HepG2 (cell line): ENCODE data around the gene ZNF586. TPM values are rescaled to one million over a fixed set of nuclear protein-coding genes. Genes with fewer than 3 reads are reported as not detected.

Experiments
- FOXC1 ChIP-seq: sonication (generic); formaldehyde crosslinking; IDR thresholded peaks from 2 replicates; pipeline ENCODE4 v1.8.0; 2022; ENCODE audit warnings: mild to moderate bottlenecking, missing genetic modification reagents, borderline replicate concordance
- LCORL ChIP-seq, 2 experiments: fragments of 450-650 bp in 1 of 2; sonication (generic) in 1 of 2; formaldehyde crosslinking in 1 of 2; IDR thresholded peaks; 2 replicates each; pipeline versions ENCODE4 v1.5.0 to v1.6.1; 2017 to 2020; ENCODE audit warnings: antibody characterized with exemption in 1 of 2, missing genetic modification reagents in 1 of 2
- MAF1 ChIP-seq: sonication (generic); formaldehyde crosslinking; IDR thresholded peaks from 2 replicates; pipeline ENCODE4 v1.5.0; 2020; ENCODE audit warnings: missing genetic modification reagents, borderline replicate concordance
- NFAT5 ChIP-seq: sonication (generic); formaldehyde crosslinking; IDR thresholded peaks from 2 replicates; pipeline ENCODE4 v1.4.0; 2020; ENCODE audit warnings: missing genetic modification reagents
- ONECUT2 ChIP-seq: sonication (generic); formaldehyde crosslinking; IDR thresholded peaks from 2 replicates; pipeline ENCODE4 v1.4.0; 2020; ENCODE audit warnings: missing genetic modification reagents
- PHF5A ChIP-seq: IDR thresholded peaks from one replicate; pipeline ENCODE4 v1.6.1; 2018; ENCODE audit warnings: low read depth, missing genetic modification reagents; ENCODE audit not compliant: unreplicated experiment
- REXO4 ChIP-seq: sonication (generic); formaldehyde crosslinking; IDR thresholded peaks from 2 replicates; pipeline ENCODE4 v1.8.0; 2022; ENCODE audit warnings: missing genetic modification reagents, mild to moderate bottlenecking, borderline replicate concordance
- SALL1 ChIP-seq: sonication (generic); formaldehyde crosslinking; IDR thresholded peaks from 2 replicates; pipeline ENCODE4 v1.8.0; 2022; ENCODE audit warnings: mild to moderate bottlenecking, missing genetic modification reagents
- STAT6 ChIP-seq: sonication (generic); formaldehyde crosslinking; IDR thresholded peaks from 2 replicates; pipeline ENCODE4 v1.4.0; 2020; ENCODE audit warnings: missing genetic modification reagents, mild to moderate bottlenecking, borderline replicate concordance
- ZMYM3 ChIP-seq: sonication (generic); formaldehyde crosslinking; IDR thresholded peaks from 2 replicates; pipeline ENCODE4 v1.5.1; 2020; ENCODE audit warnings: mild to moderate bottlenecking, missing genetic modification reagents
- ZNF180 ChIP-seq: sonication (generic); formaldehyde crosslinking; IDR thresholded peaks from 2 replicates; pipeline ENCODE4 v1.4.0; 2020; ENCODE audit warnings: low read depth, missing genetic modification reagents, borderline replicate concordance
- ZNF24 ChIP-seq: fragments of 450-650 bp; IDR thresholded peaks from 2 replicates; pipeline ENCODE4 v1.6.1; 2017; ENCODE audit warnings: antibody characterized with exemption, mild to moderate bottlenecking
- ZNF260 ChIP-seq: sonication (generic); formaldehyde crosslinking; IDR thresholded peaks from 2 replicates; pipeline ENCODE4 v1.4.0; 2020; ENCODE audit warnings: missing genetic modification reagents, low read depth, mild to moderate bottlenecking, borderline replicate concordance
- ZNF367 ChIP-seq: sonication (generic); formaldehyde crosslinking; IDR thresholded peaks from 2 replicates; pipeline ENCODE4 v1.4.0; 2020; ENCODE audit warnings: missing genetic modification reagents, borderline replicate concordance
- ZNF569 ChIP-seq: sonication (generic); formaldehyde crosslinking; IDR thresholded peaks from 2 replicates; pipeline ENCODE4 v1.5.0; 2020; ENCODE audit warnings: mild to moderate bottlenecking, missing genetic modification reagents, moderate library complexity, borderline replicate concordance
- ZNF616 ChIP-seq: sonication (generic); formaldehyde crosslinking; IDR thresholded peaks from 2 replicates; pipeline ENCODE4 v1.5.0; 2020; ENCODE audit warnings: low read depth, mild to moderate bottlenecking, missing genetic modification reagents
- ZSCAN29 ChIP-seq: sonication (generic); formaldehyde crosslinking; conservative IDR thresholded peaks from 2 replicates; pipeline ENCODE4 v1.4.0; 2020; ENCODE audit warnings: mild to moderate bottlenecking, missing genetic modification reagents
- polyA plus RNA-seq, 8 experiments: library from polyadenylated mRNA; depleted of rRNA in 3 of 8; stranded (reverse) in 7 of 8; unstranded in 1 of 8; fragments of >200 nt; fragmentation: Illumina TruSeq in 4 of 8; extraction: Trizol in 4 of 8; gene quantifications; 2 replicates each; pipeline versions ENCODE4 v1.2.1 to v1.2.3, GENCODE V29; 2011 to 2016; ENCODE audit warnings: low read depth in 4 of 8, missing spikeins in 1 of 8, mixed read lengths in 1 of 8; ENCODE audit not compliant: insufficient read depth in 1 of 8
- total RNA-seq, 5 experiments: library from RNA; depleted of rRNA; stranded (reverse); fragments of >200 nt; fragmentation: Illumina TruSeq; extraction: Trizol; gene quantifications; 2 replicates each; pipeline ENCODE4 v1.2.3, GENCODE V29; 2016; ENCODE audit warnings: low read depth in 1 of 5
- TF ChIP-seq, protein P1 (sequence below): sonication (generic); formaldehyde crosslinking; IDR thresholded peaks from 2 replicates; pipeline ENCODE4; 2020; ENCODE audit warnings: missing genetic modification reagents, mild to moderate bottlenecking, borderline replicate concordance

The ZNF586 gene
- total and polyA plus RNA-seq, 2 of the 13 experiments (the other 11 are each of a cell fraction or from before 2014, with no cell fraction given): 0.50 to 3.4 TPM

GRCh38 chr19:57819475-57820148, 50.1 kb downstream of the ZNF586 start (continued):
- TF ChIP-seq NFAT5 (CRISPR knock-in tag) (0 out of 2 replicates have a peak, but pooled peaks have one; percentile 18), ZNF260 (CRISPR knock-in tag) (no peak), LCORL (IDR thresholded peaks at IDR 0.05) (no peak), LCORL (CRISPR knock-in tag; IDR thresholded peaks at IDR 0.05) (peak; percentile 51), FOXC1 (CRISPR knock-in tag) (peak; percentile 79; the same call in 1 of the 2 replicates), ZNF24 (no peak), ZNF180 (CRISPR knock-in tag) (no peak), ZNF569 (CRISPR knock-in tag) (no peak), ZMYM3 (no peak; the same call in 1 of the 2 replicates), PHF5A (CRISPR knock-in tag) (no peak), SALL1 (peak; percentile 85), MAF1 (CRISPR knock-in tag) (peak; percentile 62; the same call in 1 of the 2 replicates), STAT6 (CRISPR knock-in tag) (no peak), ZNF367 (CRISPR knock-in tag) (no peak), ZNF616 (CRISPR knock-in tag) (no peak), ONECUT2 (no peak), REXO4 (no peak), ZSCAN29 (CRISPR knock-in tag) (0 out of 2 replicates have a peak, but pooled peaks have one; percentile 10)
- TF ChIP-seq, protein P1, sequence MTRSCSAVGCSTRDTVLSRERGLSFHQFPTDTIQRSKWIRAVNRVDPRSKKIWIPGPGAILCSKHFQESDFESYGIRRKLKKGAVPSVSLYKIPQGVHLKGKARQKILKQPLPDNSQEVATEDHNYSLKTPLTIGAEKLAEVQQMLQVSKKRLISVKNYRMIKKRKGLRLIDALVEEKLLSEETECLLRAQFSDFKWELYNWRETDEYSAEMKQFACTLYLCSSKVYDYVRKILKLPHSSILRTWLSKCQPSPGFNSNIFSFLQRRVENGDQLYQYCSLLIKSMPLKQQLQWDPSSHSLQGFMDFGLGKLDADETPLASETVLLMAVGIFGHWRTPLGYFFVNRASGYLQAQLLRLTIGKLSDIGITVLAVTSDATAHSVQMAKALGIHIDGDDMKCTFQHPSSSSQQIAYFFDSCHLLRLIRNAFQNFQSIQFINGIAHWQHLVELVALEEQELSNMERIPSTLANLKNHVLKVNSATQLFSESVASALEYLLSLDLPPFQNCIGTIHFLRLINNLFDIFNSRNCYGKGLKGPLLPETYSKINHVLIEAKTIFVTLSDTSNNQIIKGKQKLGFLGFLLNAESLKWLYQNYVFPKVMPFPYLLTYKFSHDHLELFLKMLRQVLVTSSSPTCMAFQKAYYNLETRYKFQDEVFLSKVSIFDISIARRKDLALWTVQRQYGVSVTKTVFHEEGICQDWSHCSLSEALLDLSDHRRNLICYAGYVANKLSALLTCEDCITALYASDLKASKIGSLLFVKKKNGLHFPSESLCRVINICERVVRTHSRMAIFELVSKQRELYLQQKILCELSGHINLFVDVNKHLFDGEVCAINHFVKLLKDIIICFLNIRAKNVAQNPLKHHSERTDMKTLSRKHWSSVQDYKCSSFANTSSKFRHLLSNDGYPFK (CRISPR knock-in tag): peak; percentile 68; the same call in 1 of the 2 replicates
